HG02870 (cell line): ENCODE data around the gene NDUFS4.
"Not testable (repeated sequence)": the region's sequence is repeated elsewhere in the genome, so short reads cannot be mapped to it uniquely, and the experiment has no call there.

Experiments used
- ATAC-seq: cut with Tn5 transposase; IDR thresholded peaks from one replicate; pipeline ENCODE4 v1.9.1; 2021; ENCODE audit warnings: mild to moderate bottlenecking, moderate library complexity; ENCODE audit not compliant: unreplicated experiment

NDUFS4 gene

GRCh38 chr5:53571403-53571802 lies 11.0 kb downstream of the NDUFS4 start:
- no peak for ATAC-seq

- no peak for ATAC-seq
Observed at GRCh38 chr5:53575101-53575500, 14.7 kb downstream of the NDUFS4 start.

- ATAC-seq: no peak
Observed at GRCh38 chr5:53575831-53576230, 15.4 kb downstream of the NDUFS4 start.

GRCh38 chr5:53576674-53577073 lies 16.2 kb downstream of the NDUFS4 start:
- ATAC-seq: no peak

- ATAC-seq: no peak
Observed at GRCh38 chr5:53578854-53579253, 18.4 kb downstream of the NDUFS4 start.

GRCh38 chr5:53580547-53580946 lies 20.1 kb downstream of the NDUFS4 start:
- ATAC-seq: no peak

- ATAC-seq: no peak
Observed at GRCh38 chr5:53582225-53582624, 21.8 kb downstream of the NDUFS4 start.

- no peak for ATAC-seq
Observed at GRCh38 chr5:53590759-53591158, 30.3 kb downstream of the NDUFS4 start.

- ATAC-seq: no peak
Observed at GRCh38 chr5:53594419-53594818, 34.0 kb downstream of the NDUFS4 start.

- no peak for ATAC-seq
Observed at GRCh38 chr5:53597894-53598293, 37.5 kb downstream of the NDUFS4 start.

GRCh38 chr5:53601570-53601969 lies 41.1 kb downstream of the NDUFS4 start:
- no peak for ATAC-seq

GRCh38 chr5:53603009-53603687 lies 42.7 kb downstream of the NDUFS4 start:
- ATAC-seq: no peak

- ATAC-seq: no peak
Observed at GRCh38 chr5:53604309-53604708, 43.9 kb downstream of the NDUFS4 start.

- no peak for ATAC-seq
Observed at GRCh38 chr5:53607886-53608285, 47.4 kb downstream of the NDUFS4 start.

- not testable (repeated sequence) for ATAC-seq
Observed at GRCh38 chr5:53608897-53609296, 48.5 kb downstream of the NDUFS4 start.

- no peak for ATAC-seq
Observed at GRCh38 chr5:53613061-53613460, 52.6 kb downstream of the NDUFS4 start.

GRCh38 chr5:53613536-53613935 lies 53.1 kb downstream of the NDUFS4 start:
- ATAC-seq: no peak

GRCh38 chr5:53614376-53614885 lies 54.0 kb downstream of the NDUFS4 start:
- ATAC-seq: no peak

GRCh38 chr5:53616939-53617549 lies 56.6 kb downstream of the NDUFS4 start:
- ATAC-seq: no peak

- no peak for ATAC-seq
Observed at GRCh38 chr5:53631251-53631650, 70.8 kb downstream of the NDUFS4 start.

- no peak for ATAC-seq
Observed at GRCh38 chr5:53642061-53642460, 81.6 kb downstream of the NDUFS4 start.

GRCh38 chr5:53643445-53643844 lies 83.0 kb downstream of the NDUFS4 start:
- ATAC-seq: no peak

- ATAC-seq: no peak
Observed at GRCh38 chr5:53645078-53645477, 84.6 kb downstream of the NDUFS4 start.
